Keratinocyte (primary cell): ENCODE data around the gene LCN2. TPM values are rescaled to one million over a fixed set of nuclear protein-coding genes. Genes with fewer than 3 reads are reported as not detected.

Experiments
- DNase-seq: peaks from one replicate; pipeline ENCODE4 v3.0.0-alpha.2; 2011; ENCODE audit warnings: low read depth, missing footprints, low spot score
- FAIRE-seq: peaks from 2 replicates; lab custom pipeline; 2011; peaks lifted over from hg19 to GRCh38; lab: Jason Lieb, UNC
- H2AFZ ChIP-seq: 2 replicates; pipeline ENCODE4 v1.6.0; 2012; ENCODE audit warnings: low read length, control low read depth, inconsistent platforms; ENCODE audit not compliant: control insufficient read depth
- H3K27ac ChIP-seq: 2 replicates; pipeline ENCODE4 v1.5.1; 2011; ENCODE audit warnings: low read length; ENCODE audit not compliant: control insufficient read depth, insufficient read depth
- H3K27me3 ChIP-seq: 3 replicates; pipeline ENCODE4 v1.6.0; 2011; ENCODE audit warnings: low read length; ENCODE audit not compliant: control insufficient read depth, insufficient read depth; ENCODE audit errors: extremely low read depth
- H3K36me3 ChIP-seq, 2 experiments: 2 replicates in 1 of 2; 3 replicates in 1 of 2; pipeline ENCODE4 v1.5.1; 2011; ENCODE audit warnings: low read length in 2 of 2, mild to moderate bottlenecking in 1 of 2; ENCODE audit not compliant: control insufficient read depth in 2 of 2, insufficient read depth in 2 of 2; ENCODE audit errors: extremely low read depth in 1 of 2
- H3K4me1 ChIP-seq: 3 replicates; pipeline ENCODE4 v1.5.1; 2011; ENCODE audit warnings: low read length; ENCODE audit not compliant: control insufficient read depth, insufficient read depth; ENCODE audit errors: extremely low read depth
- H3K4me2 ChIP-seq: 3 replicates; pipeline ENCODE4 v1.6.0; 2011; ENCODE audit warnings: low read depth, low read length; ENCODE audit not compliant: control insufficient read depth, insufficient read depth; ENCODE audit errors: extremely low read depth
- H3K4me3 ChIP-seq, 3 experiments: fragments of 200-600 bp in 1 of 3; sonication (generic) in 1 of 3; 2 replicates in 2 of 3; 3 replicates in 1 of 3; pipeline ENCODE4 v1.5.1; 2011 to 2016; ENCODE audit warnings: low read length in 3 of 3, mild to moderate bottlenecking in 3 of 3, control low read depth in 2 of 3, inconsistent platforms in 1 of 3, low read depth in 1 of 3, mixed read lengths in 1 of 3, mixed run types in 1 of 3, moderate library complexity in 1 of 3; ENCODE audit not compliant: control insufficient read depth in 2 of 3, insufficient read depth in 2 of 3; ENCODE audit errors: extremely low read depth in 1 of 3
- H3K79me2 ChIP-seq: 2 replicates; pipeline ENCODE4 v1.6.0; 2012; ENCODE audit warnings: low read length; ENCODE audit not compliant: control insufficient read depth, insufficient read depth
- H3K9ac ChIP-seq: 3 replicates; pipeline ENCODE4 v1.6.0; 2011; ENCODE audit warnings: low read length; ENCODE audit not compliant: control insufficient read depth, insufficient read depth; ENCODE audit errors: extremely low read depth
- H3K9me1 ChIP-seq: 3 replicates; pipeline ENCODE4 v1.6.0; 2011; ENCODE audit warnings: low read length; ENCODE audit not compliant: control insufficient read depth, insufficient read depth; ENCODE audit errors: extremely low read depth
- H3K9me3 ChIP-seq: 2 replicates; pipeline ENCODE4 v1.5.1; 2012; ENCODE audit warnings: low read depth, low read length; ENCODE audit not compliant: control insufficient read depth
- H4K20me1 ChIP-seq: 3 replicates; pipeline ENCODE4 v1.6.0; 2011; ENCODE audit warnings: low read length; ENCODE audit not compliant: control insufficient read depth, insufficient read depth; ENCODE audit errors: extremely low read depth
- EZH2 ChIP-seq: IDR thresholded peaks from one replicate; pipeline ENCODE4 v1.6.1; 2012; ENCODE audit warnings: inconsistent platforms, mild to moderate bottlenecking, low read length, moderate library complexity
- dilution Hi-C: fragments of 300-500 bp; cut with MboI; formaldehyde crosslinking; loops from one replicate; pipeline ENCODE4 v1.7.0; 2020; ENCODE audit warnings: low sequenced_read_pairs; ENCODE audit not compliant: extremely low pct_ligation_motif_present
- polyA plus RNA-seq, 5 experiments: library from polyadenylated mRNA; depleted of rRNA in 3 of 5; stranded (reverse) in 3 of 5; stranded (forward) in 1 of 5; unstranded in 1 of 5; fragments of >200 nt; gene quantifications; 1 replicate in 1 of 5; 2 replicates in 3 of 5; 3 replicates in 1 of 5; pipeline versions ENCODE4 v1.2.1 to v1.2.3, GENCODE V29; 2011 to 2012; ENCODE audit warnings: missing spikeins in 2 of 5, low read depth in 1 of 5, low replicate concordance in 1 of 5
- TF ChIP-seq, protein P1 (sequence below), 3 experiments: IDR thresholded peaks in 1 of 3; conservative IDR thresholded peaks in 1 of 3; optimal IDR thresholded peaks in 1 of 3; 2 replicates in 2 of 3; 3 replicates in 1 of 3; pipeline versions ENCODE3 to v1.5.1; 2011; ENCODE audit warnings: low read length in 3 of 3, mild to moderate bottlenecking in 3 of 3, moderate library complexity in 2 of 3, control low read depth in 1 of 3, inconsistent platforms in 1 of 3; ENCODE audit not compliant: insufficient read depth in 2 of 3; ENCODE audit errors: extremely low read depth in 1 of 3

Gene LCN2
- polyA plus RNA-seq, 1 donor (not counting 4 experiments of a cell fraction or from before 2014, with no cell fraction given), result 28.9 TPM

DNA sequence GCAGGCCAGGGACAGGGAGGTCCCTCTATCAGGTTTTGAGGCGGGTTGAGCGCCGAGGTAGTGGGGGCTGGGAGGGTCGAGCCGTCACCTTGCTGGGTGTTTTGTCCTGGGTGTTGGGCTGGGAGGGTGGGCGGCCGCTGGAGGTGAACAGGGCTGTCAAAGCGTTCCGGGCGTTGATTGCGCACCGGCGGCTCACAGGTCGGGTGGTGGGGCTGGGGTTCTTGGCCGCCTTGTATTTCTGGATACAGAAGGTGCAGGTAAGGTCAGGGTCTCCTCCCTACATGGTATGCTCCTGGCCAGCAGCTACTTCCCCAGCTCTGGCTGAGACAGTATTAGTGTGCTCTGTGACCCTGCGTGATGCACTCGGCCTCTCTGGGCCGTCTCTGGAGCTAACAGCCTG is 16.9 kb downstream of the LCN2 start:
- Histone ChIP-seq H3K27me3 (no peaks in the 10 kb centered on the region), H2AFZ (no peak overlapping the region), H3K4me1 (peaks cover 12% of the 10 kb centered on the region), H3K79me2 (no peaks in the 10 kb centered on the region), H3K4me2 (no peak overlapping the region), H3K36me3 (peaks cover 44 to 46% of the 10 kb centered on the region in 2 experiments), H4K20me1 (no peaks in the 10 kb centered on the region), H3K9me3 (no peaks in the 10 kb centered on the region), H3K4me3 (no peak overlapping the region), H3K27ac (no peak overlapping the region), H3K9ac (no peak overlapping the region), H3K9me1 (no peaks in the 10 kb centered on the region)
- dilution Hi-C loops, result no loop called here
- no peak for FAIRE-seq
- DNase-seq, result no peak
- no peak for TF ChIP-seq EZH2
- TF ChIP-seq, protein P1, sequence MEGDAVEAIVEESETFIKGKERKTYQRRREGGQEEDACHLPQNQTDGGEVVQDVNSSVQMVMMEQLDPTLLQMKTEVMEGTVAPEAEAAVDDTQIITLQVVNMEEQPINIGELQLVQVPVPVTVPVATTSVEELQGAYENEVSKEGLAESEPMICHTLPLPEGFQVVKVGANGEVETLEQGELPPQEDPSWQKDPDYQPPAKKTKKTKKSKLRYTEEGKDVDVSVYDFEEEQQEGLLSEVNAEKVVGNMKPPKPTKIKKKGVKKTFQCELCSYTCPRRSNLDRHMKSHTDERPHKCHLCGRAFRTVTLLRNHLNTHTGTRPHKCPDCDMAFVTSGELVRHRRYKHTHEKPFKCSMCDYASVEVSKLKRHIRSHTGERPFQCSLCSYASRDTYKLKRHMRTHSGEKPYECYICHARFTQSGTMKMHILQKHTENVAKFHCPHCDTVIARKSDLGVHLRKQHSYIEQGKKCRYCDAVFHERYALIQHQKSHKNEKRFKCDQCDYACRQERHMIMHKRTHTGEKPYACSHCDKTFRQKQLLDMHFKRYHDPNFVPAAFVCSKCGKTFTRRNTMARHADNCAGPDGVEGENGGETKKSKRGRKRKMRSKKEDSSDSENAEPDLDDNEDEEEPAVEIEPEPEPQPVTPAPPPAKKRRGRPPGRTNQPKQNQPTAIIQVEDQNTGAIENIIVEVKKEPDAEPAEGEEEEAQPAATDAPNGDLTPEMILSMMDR (optimal IDR thresholded peaks at IDR 0.05 in 1 of 3, IDR thresholded peaks at IDR 0.05 in 1 of 3, conservative IDR thresholded peaks at IDR 0.05 in 1 of 3; ENCODE audit: extremely low read depth in 1 of 3, insufficient read depth in 2 of 3, low read length in 3 of 3), result no peak

DNA sequence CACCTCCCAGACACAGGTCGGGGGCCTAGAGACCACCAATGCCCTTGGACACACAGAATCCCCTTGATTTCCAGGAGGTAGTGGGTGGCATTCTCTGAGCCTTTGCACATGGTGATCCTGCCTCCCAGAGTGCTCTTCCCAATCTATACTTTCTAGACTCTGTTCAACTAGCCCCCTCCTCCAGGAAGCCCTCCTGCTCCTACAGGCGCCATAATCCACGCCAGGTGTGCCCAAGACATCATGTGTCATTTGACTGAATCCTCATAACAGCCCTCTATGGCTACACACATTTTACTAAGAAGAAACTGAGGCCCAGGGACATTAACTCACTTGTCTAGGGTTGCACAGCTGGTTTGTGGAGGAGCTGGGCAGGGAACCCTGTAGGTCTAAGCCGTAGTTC is 18.0 kb downstream of the LCN2 start:
- FAIRE-seq, result no peak
- H3K4me3 ChIP-seq, result no peak overlapping the region
- no peaks in the 10 kb centered on the region for H3K9me3 ChIP-seq
- H3K27me3 ChIP-seq, result no peaks in the 10 kb centered on the region
- peaks cover 43 to 45% of the 10 kb centered on the region in 2 experiments for H3K36me3 ChIP-seq
- H3K9me1 ChIP-seq, result no peaks in the 10 kb centered on the region
- H2AFZ ChIP-seq, result no peak overlapping the region
- peaks cover 8% of the 10 kb centered on the region for H3K4me1 ChIP-seq
- no peak overlapping the region for H3K4me2 ChIP-seq
- no peaks in the 10 kb centered on the region for H4K20me1 ChIP-seq
- dilution Hi-C loops, result no loop called here
- DNase-seq, result no peak
- TF ChIP-seq, protein P1 (optimal IDR thresholded peaks at IDR 0.05 in 1 of 3, IDR thresholded peaks at IDR 0.05 in 1 of 3, conservative IDR thresholded peaks at IDR 0.05 in 1 of 3; ENCODE audit: extremely low read depth in 1 of 3, insufficient read depth in 2 of 3, low read length in 3 of 3), result no peak
- no peak for TF ChIP-seq EZH2
- no peaks in the 10 kb centered on the region for H3K79me2 ChIP-seq
- no peak overlapping the region for H3K9ac ChIP-seq
- H3K27ac ChIP-seq, result no peak overlapping the region
